Mesothelial cell of epicardium (in vitro differentiated cells): ENCODE results near the gene COL25A1. TPM values are rescaled to one million over a fixed set of nuclear protein-coding genes. Genes with fewer than 3 reads are reported as not detected.
A peak's percentile ranks its signal among the peaks of the same experiment; 100 is the strongest.

ENCODE experiments used
- DNase-seq, 2 experiments: peaks; one replicate each; pipeline ENCODE4 v3.0.0; 2021; ENCODE audit warnings: low spot score in 2 of 2; ENCODE audit not compliant: unreplicated experiment in 2 of 2
- H3K27ac Mint-ChIP-seq: 2 replicates; pipeline ENCODE4 v1.8.0; 2021; ENCODE audit warnings: mixed read lengths
- H3K27me3 Mint-ChIP-seq: 2 replicates; pipeline ENCODE4 v1.8.0; 2021; ENCODE audit warnings: low read depth, mixed read lengths
- H3K36me3 Mint-ChIP-seq: 2 replicates; pipeline ENCODE4 v1.8.0; 2021; ENCODE audit warnings: mixed read lengths
- H3K4me1 Mint-ChIP-seq: 2 replicates; pipeline ENCODE4 v1.8.0; 2021; ENCODE audit warnings: mixed read lengths
- H3K4me3 Mint-ChIP-seq: 2 replicates; pipeline ENCODE4 v1.8.0; 2021; ENCODE audit warnings: mild to moderate bottlenecking, moderate library complexity, mixed read lengths
- H3K9me3 Mint-ChIP-seq: 2 replicates; pipeline ENCODE4 v1.8.0; 2021; ENCODE audit warnings: mixed read lengths
- total RNA-seq: library from RNA; stranded (reverse); gene quantifications from 3 replicates; pipeline ENCODE4 v1.2.1, GENCODE V29; 2021
- TF ChIP-seq, protein P1 (sequence below): fragments of 200-600 bp; sonication (generic); IDR thresholded peaks from one replicate; pipeline ENCODE4 v1.5.0; 2021; ENCODE audit warnings: antibody characterized with exemption; ENCODE audit not compliant: unreplicated experiment

Gene COL25A1
- total RNA-seq, 1 donor from 2014 or later, result 56.7 TPM

DNA sequence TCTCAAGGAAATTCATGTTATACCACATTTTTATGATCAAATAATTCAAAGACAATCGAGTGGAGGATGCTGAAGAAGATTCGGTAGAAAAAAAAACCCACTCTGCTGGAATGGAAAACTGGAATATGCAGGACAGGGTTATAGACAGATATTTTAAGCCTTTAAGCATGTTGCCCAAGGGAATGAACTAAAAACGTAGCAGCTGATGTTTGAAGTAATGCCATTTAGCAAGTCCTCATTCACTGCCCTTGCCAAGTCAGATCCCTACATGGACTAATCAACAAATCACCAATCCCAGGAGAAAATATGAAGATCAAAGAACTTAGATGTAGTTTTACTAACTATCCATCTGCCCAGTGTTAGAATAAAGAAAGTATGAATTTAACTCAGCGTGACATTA, 464.0 kb downstream of the COL25A1 start:
- Mint-ChIP-seq H3K36me3 (peaks cover 7% of the 10 kb centered on the region), H3K4me3 (no peak overlapping the region)

DNA sequence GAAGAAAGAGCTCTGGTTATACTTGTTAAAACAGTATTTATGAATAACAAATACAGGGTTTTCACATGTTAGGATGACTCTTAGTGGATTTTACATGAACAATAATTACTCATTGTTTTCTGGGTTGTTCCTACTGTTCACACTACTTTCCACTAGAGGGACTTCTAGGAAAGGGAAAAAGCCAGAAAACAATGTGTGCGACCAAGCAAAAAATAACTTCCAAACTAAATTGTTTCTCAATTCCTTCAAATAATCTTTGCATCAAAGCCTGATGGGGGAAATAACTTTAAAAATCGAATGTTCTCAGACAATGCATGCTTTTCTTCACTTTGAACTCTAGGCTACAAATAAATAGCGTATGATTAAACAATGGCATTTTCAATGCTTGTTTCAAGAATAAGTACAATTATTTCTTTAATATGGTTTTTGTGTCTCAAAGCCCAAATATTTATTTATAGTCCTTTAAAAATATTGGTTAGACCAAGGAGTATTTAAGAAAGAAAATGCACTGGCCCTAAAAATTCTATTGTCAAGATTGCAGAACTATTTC, 467.5 kb downstream of the COL25A1 start:
- no peaks in the 10 kb centered on the region for H3K36me3 Mint-ChIP-seq
- H3K4me3 Mint-ChIP-seq, result no peak overlapping the region
- peaks cover 40% of the 10 kb centered on the region for H3K4me1 Mint-ChIP-seq
- DNase-seq, result no peak
- H3K9me3 Mint-ChIP-seq, result no peaks in the 10 kb centered on the region
- H3K27ac Mint-ChIP-seq, result no peak overlapping the region
- H3K27me3 Mint-ChIP-seq, result no peaks in the 10 kb centered on the region
- TF ChIP-seq, protein P1, sequence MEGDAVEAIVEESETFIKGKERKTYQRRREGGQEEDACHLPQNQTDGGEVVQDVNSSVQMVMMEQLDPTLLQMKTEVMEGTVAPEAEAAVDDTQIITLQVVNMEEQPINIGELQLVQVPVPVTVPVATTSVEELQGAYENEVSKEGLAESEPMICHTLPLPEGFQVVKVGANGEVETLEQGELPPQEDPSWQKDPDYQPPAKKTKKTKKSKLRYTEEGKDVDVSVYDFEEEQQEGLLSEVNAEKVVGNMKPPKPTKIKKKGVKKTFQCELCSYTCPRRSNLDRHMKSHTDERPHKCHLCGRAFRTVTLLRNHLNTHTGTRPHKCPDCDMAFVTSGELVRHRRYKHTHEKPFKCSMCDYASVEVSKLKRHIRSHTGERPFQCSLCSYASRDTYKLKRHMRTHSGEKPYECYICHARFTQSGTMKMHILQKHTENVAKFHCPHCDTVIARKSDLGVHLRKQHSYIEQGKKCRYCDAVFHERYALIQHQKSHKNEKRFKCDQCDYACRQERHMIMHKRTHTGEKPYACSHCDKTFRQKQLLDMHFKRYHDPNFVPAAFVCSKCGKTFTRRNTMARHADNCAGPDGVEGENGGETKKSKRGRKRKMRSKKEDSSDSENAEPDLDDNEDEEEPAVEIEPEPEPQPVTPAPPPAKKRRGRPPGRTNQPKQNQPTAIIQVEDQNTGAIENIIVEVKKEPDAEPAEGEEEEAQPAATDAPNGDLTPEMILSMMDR, result peak; percentile 78

More for the DNA sequence above, 464.0 kb downstream of the COL25A1 start:
- TF ChIP-seq, protein P1, result no peak
- no peaks in the 10 kb centered on the region for H3K9me3 Mint-ChIP-seq
- no peak for DNase-seq
- H3K27me3 Mint-ChIP-seq, result no peaks in the 10 kb centered on the region
- H3K27ac Mint-ChIP-seq, result no peak overlapping the region
- H3K4me1 Mint-ChIP-seq, result peaks cover 12% of the 10 kb centered on the region

GRCh38 chr4:108834166-108834834, 468.2 kb downstream of the COL25A1 start:
- no peak overlapping the region for H3K4me3 Mint-ChIP-seq
- no peaks in the 10 kb centered on the region for H3K27me3 Mint-ChIP-seq
- DNase-seq, result no peak
- no peaks in the 10 kb centered on the region for H3K36me3 Mint-ChIP-seq
- TF ChIP-seq, protein P1, result no peak
- peaks cover 44% of the 10 kb centered on the region for H3K4me1 Mint-ChIP-seq
- H3K27ac Mint-ChIP-seq, result no peak overlapping the region
- H3K9me3 Mint-ChIP-seq, result no peaks in the 10 kb centered on the region

GRCh38 chr4:108833046-108833445, 469.4 kb downstream of the COL25A1 start:
- peaks cover 49% of the 10 kb centered on the region for H3K4me1 Mint-ChIP-seq
- DNase-seq, result no peak
- no peaks in the 10 kb centered on the region for H3K9me3 Mint-ChIP-seq
- TF ChIP-seq, protein P1, result no peak
- no peak overlapping the region for H3K27ac Mint-ChIP-seq
- H3K36me3 Mint-ChIP-seq, result no peaks in the 10 kb centered on the region
- H3K4me3 Mint-ChIP-seq, result no peak overlapping the region
- no peaks in the 10 kb centered on the region for H3K27me3 Mint-ChIP-seq

- Mint-ChIP-seq H3K9me3 (no peaks in the 10 kb centered on the region), H3K27ac (no peak overlapping the region), H3K36me3 (no peaks in the 10 kb centered on the region), H3K27me3 (no peaks in the 10 kb centered on the region), H3K4me1 (peaks cover 46% of the 10 kb centered on the region), H3K4me3 (no peak overlapping the region)
- TF ChIP-seq, protein P1, result no peak
- DNase-seq, result no peak
Measured at GRCh38 chr4:108831886-108832285, 470.6 kb downstream of the COL25A1 start.
